Thymus (tissue), 11 donors: ENCODE measurements around the gene VMP1. TPM values are rescaled to one million over a fixed set of nuclear protein-coding genes. Genes with fewer than 3 reads are reported as not detected.
"Not testable (repeated sequence)": the region's sequence is repeated elsewhere in the genome, so short reads cannot be mapped to it uniquely, and the experiment has no call there.

Source experiments
- DNase-seq, 9 donors: peaks; one replicate each; pipeline ENCODE4 v3.0.0-alpha.2; 2013; ENCODE audit warnings: low spot score in 9 of 9, low read depth in 6 of 9, missing footprints in 1 of 9
- H3K27ac ChIP-seq, 2 donors: one replicate each; pipeline ENCODE4 v1.5.1; 2013; ENCODE audit warnings: control low read depth in 1 of 2, low read depth in 1 of 2, low read length in 1 of 2, mild to moderate bottlenecking in 1 of 2, moderate library complexity in 1 of 2
- H3K27me3 ChIP-seq, 2 donors: one replicate each; pipeline ENCODE4 v1.5.1; 2013; ENCODE audit warnings: low read length in 1 of 2; ENCODE audit not compliant: control insufficient read depth in 2 of 2, insufficient read depth in 1 of 2
- H3K36me3 ChIP-seq, 2 donors: one replicate each; pipeline ENCODE4 v1.5.1; 2013; ENCODE audit warnings: low read length in 1 of 2, mild to moderate bottlenecking in 1 of 2, moderate library complexity in 1 of 2; ENCODE audit not compliant: control insufficient read depth in 2 of 2, insufficient read depth in 2 of 2
- H3K4me1 ChIP-seq, 2 donors: one replicate each; pipeline ENCODE4 v1.5.1; 2013; ENCODE audit warnings: low read length in 2 of 2; ENCODE audit not compliant: control insufficient read depth in 2 of 2, insufficient read depth in 2 of 2
- H3K4me3 ChIP-seq, 2 donors: one replicate each; pipeline ENCODE4 v1.5.1; 2013; ENCODE audit warnings: low read length in 2 of 2, control low read depth in 1 of 2, mild to moderate bottlenecking in 1 of 2
- H3K9me3 ChIP-seq, 2 donors: one replicate each; pipeline ENCODE4 v1.5.1; 2013; ENCODE audit warnings: low read length in 1 of 2, mild to moderate bottlenecking in 1 of 2; ENCODE audit not compliant: control insufficient read depth in 2 of 2, insufficient read depth in 1 of 2
- WGBS: extraction: QIAGEN DNeasy Blood & Tissue Kit; methylation state at CpG from one replicate; pipeline ENCODE4 v1.1.7; 2013; 5-methylcytosine and 5-hydroxymethylcytosine counted together
- polyA plus RNA-seq: library from polyadenylated mRNA; stranded (reverse); fragments of 200-250 nt; gene quantifications from one replicate; pipeline ENCODE4 v1.2.3, GENCODE V29; 2013
- total RNA-seq: library from RNA; stranded (reverse); fragments of 120-200 nt; gene quantifications from one replicate; pipeline ENCODE4 v1.2.4, GENCODE V29; 2013
- donor health status: healthy.

The VMP1 gene
- total and polyA plus RNA-seq, 2 donors: 72.3 to 202 TPM

- Histone ChIP-seq H3K27me3 (no peaks in the 10 kb centered on the region), H3K4me1 (peaks cover 0 to 32% of the 10 kb centered on the region in 2 donors), H3K27ac (no peak overlapping the region), H3K9me3 (no peaks in the 10 kb centered on the region), H3K36me3 (no peaks in the 10 kb centered on the region), H3K4me3 (no peak overlapping the region)
- 94% methylated on average over 6 of the region's 6 CpGs for WGBS
- no peak for DNase-seq
These were observed 140.9 kb downstream of the VMP1 start for GRCh38 chr17:59848385-59848668.

- WGBS: 45% methylated on average over 7 of the region's 7 CpGs
- no peaks in the 10 kb centered on the region for H3K36me3 ChIP-seq
- H3K27ac ChIP-seq: peak overlapping the region in 1 of 2 donors; percentile 52
- H3K4me1 ChIP-seq: peaks cover 0 to 33% of the 10 kb centered on the region in 2 donors
- H3K27me3 ChIP-seq: no peaks in the 10 kb centered on the region
- no peaks in the 10 kb centered on the region for H3K9me3 ChIP-seq
- no peak for DNase-seq
- no peak overlapping the region for H3K4me3 ChIP-seq
These were observed 141.3 kb downstream of the VMP1 start for GRCh38 chr17:59848778-59849177.

GRCh38 chr17:59850311-59850710, 142.9 kb downstream of the VMP1 start:
- WGBS: 94% methylated on average over 15 of the region's 15 CpGs
- H3K4me1 ChIP-seq: peaks cover 0 to 30% of the 10 kb centered on the region in 2 donors
- H3K36me3 ChIP-seq, H3K4me3 ChIP-seq, DNase-seq, H3K9me3 ChIP-seq, H3K27me3 ChIP-seq, H3K27ac ChIP-seq: not testable (repeated sequence)

- no peak overlapping the region for H3K4me3 ChIP-seq
- no peak for DNase-seq
- WGBS: 96% methylated on average over 14 of the region's 14 CpGs
These were observed 144.3 kb downstream of the VMP1 start for GRCh38 chr17:59851439-59852375.

GRCh38 chr17:59852847-59853167, 145.4 kb downstream of the VMP1 start:
- WGBS: 99% methylated on average over 7 of the region's 7 CpGs
- H3K4me3 ChIP-seq, H3K36me3 ChIP-seq, DNase-seq, H3K9me3 ChIP-seq, H3K27me3 ChIP-seq: not testable (repeated sequence)
- peak overlapping the region in 1 of 2 donors; percentile 33 for H3K27ac ChIP-seq
- H3K4me1 ChIP-seq: peaks cover 0 to 11% of the 10 kb centered on the region in 2 donors

More at GRCh38 chr17:59851439-59852375, 144.3 kb downstream of the VMP1 start:
- no peaks in the 10 kb centered on the region for H3K36me3 ChIP-seq
- peak overlapping the region in 1 of 2 donors; percentile 39 for H3K27ac ChIP-seq
- H3K27me3 ChIP-seq: no peaks in the 10 kb centered on the region
- H3K9me3 ChIP-seq: no peaks in the 10 kb centered on the region
- peaks cover 0 to 19% of the 10 kb centered on the region in 2 donors for H3K4me1 ChIP-seq

GRCh38 chr17:59853168-59853918, 145.9 kb downstream of the VMP1 start:
- Histone ChIP-seq H3K4me3 (no peak overlapping the region), H3K9me3 (no peaks in the 10 kb centered on the region), H3K27ac (peak overlapping the region in 1 of 2 donors; percentile 33), H3K36me3 (no peaks in the 10 kb centered on the region), H3K4me1 (peaks cover 0 to 11% of the 10 kb centered on the region in 2 donors), H3K27me3 (no peaks in the 10 kb centered on the region)
- WGBS: 84% methylated on average over 14 of the region's 14 CpGs
- DNase-seq: no peak

- not testable (repeated sequence) for DNase-seq, H3K36me3 ChIP-seq, H3K4me3 ChIP-seq, H3K27me3 ChIP-seq, H3K9me3 ChIP-seq, H3K4me1 ChIP-seq, H3K27ac ChIP-seq
- 96% methylated on average over 10 of the region's 10 CpGs for WGBS
These were observed 146.7 kb downstream of the VMP1 start for GRCh38 chr17:59853919-59854729.

GRCh38 chr17:59856859-59857794, 149.7 kb downstream of the VMP1 start:
- Histone ChIP-seq H3K27me3 (no peaks in the 10 kb centered on the region), H3K4me3 (no peak overlapping the region), H3K27ac (no peak overlapping the region), H3K4me1 (peaks cover 0 to 2% of the 10 kb centered on the region in 2 donors), H3K9me3 (no peaks in the 10 kb centered on the region), H3K36me3 (peaks cover 9 to 10% of the 10 kb centered on the region in 2 donors)
- WGBS: 94% methylated on average over 3 of the region's 3 CpGs
- DNase-seq: no peak
